Neural crest cell (in vitro differentiated cells): ENCODE data around the gene CLEC4D. TPM values are rescaled to one million over a fixed set of nuclear protein-coding genes. Genes with fewer than 3 reads are reported as not detected.
"Not testable (repeated sequence)": the region's sequence is repeated elsewhere in the genome, so short reads cannot be mapped to it uniquely, and the experiment has no call there.

Experiments used
- DNase-seq: peaks from one replicate; pipeline ENCODE4 v3.0.0; 2021; ENCODE audit warnings: low read depth, mixed read lengths, low spot score
- H3K27ac Mint-ChIP-seq: one replicate; pipeline ENCODE4 v1.8.0; 2021; ENCODE audit warnings: mild to moderate bottlenecking, mixed read lengths; ENCODE audit not compliant: unreplicated experiment
- H3K27me3 Mint-ChIP-seq: 2 replicates; pipeline ENCODE4 v1.8.0; 2021; ENCODE audit warnings: low read depth, mild to moderate bottlenecking, mixed read lengths
- H3K36me3 Mint-ChIP-seq: 2 replicates; pipeline ENCODE4 v1.8.0; 2021; ENCODE audit warnings: low read depth, mild to moderate bottlenecking, mixed read lengths
- H3K4me1 Mint-ChIP-seq: 2 replicates; pipeline ENCODE4 v1.8.0; 2021; ENCODE audit warnings: mixed read lengths
- H3K4me3 Mint-ChIP-seq: one replicate; pipeline ENCODE4 v1.8.0; 2021; ENCODE audit warnings: mild to moderate bottlenecking, mixed read lengths
- H3K9me3 Mint-ChIP-seq: 2 replicates; pipeline ENCODE4 v1.8.0; 2021; ENCODE audit warnings: mixed read lengths
- CTCF ChIP-seq: fragments of 200-600 bp; sonication (generic); conservative IDR thresholded peaks from 2 replicates; pipeline ENCODE4 v1.5.0; 2021; ENCODE audit warnings: antibody characterized with exemption, mild to moderate bottlenecking
- total RNA-seq: library from RNA; stranded (reverse); gene quantifications from 2 replicates; pipeline ENCODE4 v1.2.1, GENCODE V29; 2021

The CLEC4D gene
- total RNA-seq, 1 donor from 2014 or later, result not detected

- no peak overlapping the region for H3K4me3 Mint-ChIP-seq
- H3K27me3 Mint-ChIP-seq, result no peaks in the 10 kb centered on the region
- no peak overlapping the region for H3K27ac Mint-ChIP-seq
- no peak for TF ChIP-seq CTCF
- DNase-seq, result no peak
- H3K4me1 Mint-ChIP-seq, result peaks cover under 1% of the 10 kb centered on the region
- peaks cover 5% of the 10 kb centered on the region for H3K9me3 Mint-ChIP-seq
- H3K36me3 Mint-ChIP-seq, result no peaks in the 10 kb centered on the region
Measured at GRCh38 chr12:8559676-8560075, 46.4 kb downstream of the CLEC4D start.

GRCh38 chr12:8561011-8561410, 47.7 kb downstream of the CLEC4D start:
- H3K27me3 Mint-ChIP-seq, result no peaks in the 10 kb centered on the region
- TF ChIP-seq CTCF, result no peak
- no peak for DNase-seq
- H3K4me1 Mint-ChIP-seq, result peaks cover 3% of the 10 kb centered on the region
- H3K36me3 Mint-ChIP-seq, result no peaks in the 10 kb centered on the region
- H3K27ac Mint-ChIP-seq, result no peak overlapping the region
- no peak overlapping the region for H3K4me3 Mint-ChIP-seq
- peaks cover 5% of the 10 kb centered on the region for H3K9me3 Mint-ChIP-seq

- TF ChIP-seq CTCF, result peak; percentile 30
- no peak for DNase-seq
- no peaks in the 10 kb centered on the region for H3K36me3 Mint-ChIP-seq
- no peak overlapping the region for H3K27ac Mint-ChIP-seq
- peaks cover 3% of the 10 kb centered on the region for H3K4me1 Mint-ChIP-seq
- no peaks in the 10 kb centered on the region for H3K27me3 Mint-ChIP-seq
- no peak overlapping the region for H3K4me3 Mint-ChIP-seq
- H3K9me3 Mint-ChIP-seq, result peaks cover 8% of the 10 kb centered on the region
Measured at GRCh38 chr12:8562310-8562709, 49.0 kb downstream of the CLEC4D start.

- H3K9me3 Mint-ChIP-seq, result peaks cover 8% of the 10 kb centered on the region
- H3K4me1 Mint-ChIP-seq, result peaks cover 3% of the 10 kb centered on the region
- no peak overlapping the region for H3K27ac Mint-ChIP-seq
- no peak for DNase-seq
- no peaks in the 10 kb centered on the region for H3K36me3 Mint-ChIP-seq
- no peak overlapping the region for H3K4me3 Mint-ChIP-seq
- TF ChIP-seq CTCF, result no peak
- no peaks in the 10 kb centered on the region for H3K27me3 Mint-ChIP-seq
Measured at GRCh38 chr12:8563356-8563755, 50.1 kb downstream of the CLEC4D start.

- Mint-ChIP-seq H3K27ac (no peak overlapping the region), H3K4me3 (no peak overlapping the region), H3K4me1 (peaks cover 3% of the 10 kb centered on the region), H3K36me3 (no peaks in the 10 kb centered on the region), H3K9me3 (peaks cover 8% of the 10 kb centered on the region), H3K27me3 (no peaks in the 10 kb centered on the region)
- no peak for DNase-seq
- no peak for TF ChIP-seq CTCF
Measured at GRCh38 chr12:8564656-8565055, 51.4 kb downstream of the CLEC4D start.

GRCh38 chr12:8566052-8566451, 52.7 kb downstream of the CLEC4D start:
- not testable (repeated sequence) for DNase-seq, H3K27me3 Mint-ChIP-seq, H3K27ac Mint-ChIP-seq, H3K4me1 Mint-ChIP-seq, H3K9me3 Mint-ChIP-seq, H3K4me3 Mint-ChIP-seq, H3K36me3 Mint-ChIP-seq
